Activated T-cell treated with anti-CD3 and anti-CD28 coated beads, Interleukin-2, amount 50 U/mL, for 72 hours (primary cell): ENCODE results near the gene CEP170. TPM values are rescaled to one million over a fixed set of nuclear protein-coding genes. Genes with fewer than 3 reads are reported as not detected.
"Not testable (repeated sequence)": the region's sequence is repeated elsewhere in the genome, so short reads cannot be mapped to it uniquely, and the experiment has no call there.

Experiments used
- ATAC-seq, 2 donors: fragments of 150-1000 bp; cut with Tn5 transposase; replicated peaks in 1 of 2; 2 replicates each; pipeline ENCODE4 v1.10.0; 2021; ENCODE audit warnings: moderate library complexity in 2 of 2, mild to moderate bottlenecking in 1 of 2
- DNase-seq, 2 donors: peaks; one replicate each; pipeline ENCODE4 v3.0.0; 2021 to 2022; ENCODE audit warnings: mixed read lengths in 1 of 2
- H3K27ac Mint-ChIP-seq: one replicate; pipeline ENCODE4 v1.8.0; 2022; ENCODE audit warnings: mild to moderate bottlenecking, moderate library complexity, mixed read lengths
- H3K27me3 Mint-ChIP-seq: one replicate; pipeline ENCODE4 v1.8.0; 2022; ENCODE audit warnings: low read depth, mixed read lengths
- H3K36me3 Mint-ChIP-seq, 2 donors: one replicate each; pipeline ENCODE4 v1.8.0; 2022; ENCODE audit warnings: mixed read lengths in 2 of 2, mild to moderate bottlenecking in 1 of 2; ENCODE audit not compliant: insufficient read depth in 2 of 2
- H3K4me1 Mint-ChIP-seq: one replicate; pipeline ENCODE4 v1.8.0; 2022; ENCODE audit warnings: low read depth, mixed read lengths
- H3K4me3 Mint-ChIP-seq, 2 donors: one replicate each; pipeline ENCODE4 v1.8.0; 2022; ENCODE audit warnings: mild to moderate bottlenecking in 2 of 2, mixed read lengths in 2 of 2, moderate library complexity in 2 of 2
- H3K9me3 Mint-ChIP-seq, 2 donors: one replicate each; pipeline ENCODE4 v1.8.0; 2022; ENCODE audit warnings: mixed read lengths in 2 of 2
- total RNA-seq, 2 donors: library from RNA; stranded (reverse); gene quantifications; one replicate each; pipeline ENCODE4 v1.2.3, GENCODE V29; 2022

Gene CEP170
- total RNA-seq, 2 donors from 2014 or later: 49.4 to 54.7 TPM

DNA sequence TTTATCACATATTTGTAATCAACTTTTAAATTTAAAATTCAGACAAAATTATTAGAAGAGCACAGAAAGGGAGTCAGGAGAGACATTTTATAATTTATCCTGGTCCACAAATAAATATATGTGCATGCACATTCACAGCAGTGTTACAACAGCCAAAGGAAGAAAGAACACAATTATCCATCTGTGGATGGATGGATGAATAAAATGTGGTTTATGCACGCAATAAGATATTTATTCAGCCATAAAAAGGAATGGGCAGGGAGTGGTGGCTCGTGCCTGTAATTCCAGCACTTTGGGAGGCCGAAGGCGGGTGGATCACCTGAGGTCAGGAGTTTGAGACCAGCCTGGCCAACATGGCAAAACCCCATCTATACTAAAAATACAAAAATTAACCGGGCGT is 77.3 kb downstream of the CEP170 start:
- not testable (repeated sequence) for DNase-seq, H3K4me3 Mint-ChIP-seq, H3K27ac Mint-ChIP-seq, H3K9me3 Mint-ChIP-seq, H3K36me3 Mint-ChIP-seq, ATAC-seq, H3K27me3 Mint-ChIP-seq
- H3K4me1 Mint-ChIP-seq: peaks cover 23% of the 10 kb centered on the region

DNA sequence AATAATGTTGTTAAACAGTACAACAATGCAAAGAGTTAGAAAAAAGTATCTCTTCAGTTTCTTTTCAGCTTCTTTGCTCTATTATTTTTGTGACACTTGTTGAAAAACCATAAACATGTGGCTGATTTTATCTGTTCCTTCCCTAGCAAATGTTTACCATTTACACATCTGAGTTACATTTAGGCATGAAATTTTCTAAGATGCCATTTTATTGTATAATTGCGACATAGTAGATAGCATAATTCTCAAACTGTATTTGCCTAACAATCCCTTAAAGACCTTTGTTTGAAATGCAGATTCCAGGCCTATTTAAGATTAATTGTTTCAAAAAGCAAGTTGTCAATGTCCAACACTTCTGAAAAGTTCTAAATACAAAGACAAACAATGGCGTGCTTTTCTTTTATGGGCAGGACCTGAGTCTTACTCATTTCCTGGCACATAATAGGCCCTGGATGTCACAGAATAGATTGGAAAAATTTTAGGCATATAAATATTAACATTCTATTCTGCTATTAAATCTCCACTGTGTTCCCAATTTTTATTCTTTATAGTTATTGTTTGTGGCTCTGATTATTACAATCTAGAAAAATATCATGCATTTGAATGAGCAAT is 81.2 kb downstream of the CEP170 start:
- H3K36me3 Mint-ChIP-seq, H3K4me3 Mint-ChIP-seq: not testable (repeated sequence)

DNA sequence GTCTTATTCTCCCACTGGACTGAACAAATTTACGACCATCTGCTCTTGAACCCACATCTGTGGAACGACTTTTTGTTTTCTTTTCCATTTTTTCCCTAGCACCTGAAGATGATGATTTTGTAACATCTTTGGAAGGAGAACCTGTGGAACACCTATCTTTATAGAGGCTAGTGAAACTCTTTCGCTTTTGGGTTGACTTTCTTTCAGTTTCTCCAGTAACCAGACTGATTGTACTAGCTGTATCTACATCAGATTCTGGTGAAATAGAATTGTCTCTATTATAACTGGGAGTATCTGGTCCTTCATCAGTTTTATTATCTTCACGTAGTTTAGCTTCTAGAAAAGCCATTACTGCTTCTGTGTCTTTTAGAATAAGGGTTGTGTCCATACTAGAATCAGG is 90.2 kb downstream of the CEP170 start:
- not testable (repeated sequence) for ATAC-seq, H3K9me3 Mint-ChIP-seq, H3K36me3 Mint-ChIP-seq, H3K4me3 Mint-ChIP-seq, H3K27ac Mint-ChIP-seq, DNase-seq, H3K4me1 Mint-ChIP-seq, H3K27me3 Mint-ChIP-seq

More for the DNA sequence above, 81.2 kb downstream of the CEP170 start:
- not testable (repeated sequence) for H3K9me3 Mint-ChIP-seq, ATAC-seq, H3K27ac Mint-ChIP-seq, H3K27me3 Mint-ChIP-seq, H3K4me1 Mint-ChIP-seq, DNase-seq

DNA sequence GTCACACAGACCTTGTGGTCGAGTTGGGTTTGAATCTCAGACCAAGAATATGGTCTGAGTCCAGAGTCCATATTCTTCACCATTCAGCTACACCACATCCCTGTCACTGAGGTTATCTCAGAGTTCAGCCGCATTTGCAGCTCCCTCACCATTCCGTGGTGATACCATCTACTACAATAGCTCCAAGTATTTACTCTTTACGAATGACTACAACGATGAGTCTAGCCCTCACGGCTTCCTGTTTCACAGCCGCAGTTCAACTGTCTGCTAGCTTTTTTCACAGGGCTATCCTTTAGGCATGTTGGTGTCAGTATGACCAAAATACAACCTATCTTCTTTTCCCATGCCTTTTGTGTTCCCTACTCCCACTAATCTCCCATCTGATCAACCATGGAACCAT is 104.2 kb downstream of the CEP170 start:
- H3K27me3 Mint-ChIP-seq, H3K9me3 Mint-ChIP-seq, H3K4me3 Mint-ChIP-seq, H3K27ac Mint-ChIP-seq: not testable (repeated sequence)
- peak in 1 of 2 donors; percentile 8 for DNase-seq
- Mint-ChIP-seq H3K36me3 (peaks cover 0 to 13% of the 10 kb centered on the region in 2 donors), H3K4me1 (peaks cover 19% of the 10 kb centered on the region)
- peak; percentile 51 to 63 for ATAC-seq

DNA sequence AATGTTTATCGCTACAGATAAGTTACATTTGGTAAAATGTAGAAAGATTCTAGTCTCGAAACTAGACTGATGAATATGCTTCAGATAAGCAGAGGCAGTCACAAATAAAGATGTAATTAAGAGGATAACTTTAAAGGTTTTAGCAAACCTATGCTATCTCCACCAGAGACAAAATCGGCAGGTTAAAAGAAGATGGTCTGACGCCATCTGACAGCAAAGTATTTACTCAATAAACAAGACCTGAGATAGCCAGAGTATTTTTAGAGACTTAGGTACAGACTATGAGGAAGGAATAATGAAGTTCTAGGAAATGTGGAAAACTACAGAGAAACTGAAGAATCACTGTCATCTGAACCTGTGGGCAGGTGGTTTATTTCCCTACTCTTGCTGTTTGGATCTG is 106.0 kb downstream of the CEP170 start:
- not testable (repeated sequence) for H3K27me3 Mint-ChIP-seq, DNase-seq, ATAC-seq, H3K4me3 Mint-ChIP-seq, H3K36me3 Mint-ChIP-seq, H3K9me3 Mint-ChIP-seq, H3K27ac Mint-ChIP-seq
- peaks cover 19% of the 10 kb centered on the region for H3K4me1 Mint-ChIP-seq

DNA sequence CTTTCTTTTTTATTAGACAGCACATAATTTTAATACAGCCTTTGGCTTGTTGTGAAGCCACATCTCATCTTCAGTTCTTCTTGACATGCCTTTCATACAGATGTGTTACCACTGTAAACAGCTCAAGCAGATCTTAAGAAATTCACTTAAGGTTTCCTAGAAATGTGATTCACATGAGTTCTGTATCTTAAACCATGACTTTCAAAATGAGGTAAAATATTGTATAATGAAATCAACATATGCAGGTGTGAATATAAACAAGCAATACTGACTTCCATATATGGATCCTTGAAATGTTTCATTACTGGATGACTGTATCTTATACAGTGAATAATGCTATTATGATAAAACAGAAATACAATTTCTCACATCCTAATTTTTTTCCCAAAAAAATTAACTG is 107.7 kb downstream of the CEP170 start:
- H3K27me3 Mint-ChIP-seq, DNase-seq, H3K9me3 Mint-ChIP-seq, H3K36me3 Mint-ChIP-seq: not testable (repeated sequence)
- Mint-ChIP-seq H3K27ac (peak overlapping the region; percentile 89), H3K4me3 (peak overlapping the region in 1 of 2 donors; percentile 48), H3K4me1 (peaks cover 19% of the 10 kb centered on the region)
- ATAC-seq: peak; percentile 82 to 89

DNA sequence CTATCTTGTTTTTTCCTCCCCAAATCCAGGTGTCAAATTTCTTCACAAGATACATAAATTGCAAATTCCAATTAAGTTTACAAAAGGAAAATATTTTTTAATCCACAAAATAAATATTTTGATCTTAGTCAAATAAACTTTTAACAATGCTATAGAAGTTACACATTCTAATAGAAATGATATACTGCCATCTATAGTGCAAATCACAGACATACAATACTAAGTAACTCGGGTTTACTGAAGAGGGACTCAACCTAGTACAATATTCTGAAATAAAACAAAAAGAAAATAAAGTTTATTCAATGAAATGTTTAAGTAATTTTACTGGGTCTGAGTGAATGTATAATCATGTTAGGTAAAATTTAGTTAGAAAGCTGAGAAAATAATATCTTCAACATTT is 114.6 kb downstream of the CEP170 start:
- not testable (repeated sequence) for DNase-seq, H3K36me3 Mint-ChIP-seq, H3K4me3 Mint-ChIP-seq, ATAC-seq, H3K27me3 Mint-ChIP-seq, H3K9me3 Mint-ChIP-seq, H3K27ac Mint-ChIP-seq, H3K4me1 Mint-ChIP-seq

DNA sequence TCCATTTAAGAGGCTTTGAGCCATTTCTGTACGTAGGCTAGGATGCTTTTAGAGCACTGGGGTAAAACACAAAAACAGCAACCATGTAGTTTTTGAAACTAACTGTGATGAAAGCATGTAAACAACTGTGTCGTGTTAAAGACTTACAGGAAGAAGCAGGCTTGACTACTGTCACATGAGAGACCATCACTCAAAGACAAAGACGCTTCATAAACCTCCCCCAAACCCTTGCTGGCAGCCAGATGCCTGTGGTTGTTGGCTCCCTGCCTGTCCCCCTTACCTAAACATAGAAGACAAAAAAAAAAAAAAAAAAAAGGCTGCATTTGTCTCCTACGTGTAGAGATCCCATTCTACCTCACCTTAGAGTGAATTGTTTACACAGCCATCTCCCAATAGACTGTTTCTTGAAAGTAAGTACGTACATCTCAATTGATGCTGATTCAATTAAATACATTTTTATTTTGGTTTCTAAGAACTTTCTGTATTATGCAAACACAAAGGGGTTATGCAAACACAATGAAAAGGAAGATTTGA is 132.1 kb downstream of the CEP170 start:
- not testable (repeated sequence) for DNase-seq, H3K4me1 Mint-ChIP-seq, H3K9me3 Mint-ChIP-seq, H3K27me3 Mint-ChIP-seq, H3K36me3 Mint-ChIP-seq, ATAC-seq
- H3K4me3 Mint-ChIP-seq: peak overlapping the region in 1 of 2 donors; percentile 3
- peak overlapping the region; percentile 8 for H3K27ac Mint-ChIP-seq

DNA sequence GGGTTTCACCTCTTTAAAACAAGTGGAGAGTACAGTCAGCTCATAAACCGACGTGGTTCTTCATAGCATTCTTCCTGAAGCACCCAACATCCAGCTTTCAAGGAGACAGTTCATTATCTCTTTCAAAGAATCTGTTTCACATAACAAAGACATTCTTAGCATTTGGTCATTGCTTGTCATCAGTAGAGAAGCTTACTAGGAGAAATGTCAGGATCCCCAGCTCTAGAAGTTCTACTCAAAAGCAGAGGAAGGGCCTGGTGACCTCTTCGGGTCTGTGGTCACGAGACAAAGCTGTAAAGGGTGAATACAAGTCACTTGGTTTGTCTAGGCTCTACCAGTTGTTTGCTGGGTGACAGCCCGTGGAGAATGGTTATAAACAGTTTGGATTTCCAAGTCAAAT is 133.1 kb downstream of the CEP170 start:
- H3K4me3 Mint-ChIP-seq, H3K9me3 Mint-ChIP-seq, ATAC-seq, H3K27me3 Mint-ChIP-seq, H3K36me3 Mint-ChIP-seq, DNase-seq, H3K4me1 Mint-ChIP-seq, H3K27ac Mint-ChIP-seq: not testable (repeated sequence)

DNA sequence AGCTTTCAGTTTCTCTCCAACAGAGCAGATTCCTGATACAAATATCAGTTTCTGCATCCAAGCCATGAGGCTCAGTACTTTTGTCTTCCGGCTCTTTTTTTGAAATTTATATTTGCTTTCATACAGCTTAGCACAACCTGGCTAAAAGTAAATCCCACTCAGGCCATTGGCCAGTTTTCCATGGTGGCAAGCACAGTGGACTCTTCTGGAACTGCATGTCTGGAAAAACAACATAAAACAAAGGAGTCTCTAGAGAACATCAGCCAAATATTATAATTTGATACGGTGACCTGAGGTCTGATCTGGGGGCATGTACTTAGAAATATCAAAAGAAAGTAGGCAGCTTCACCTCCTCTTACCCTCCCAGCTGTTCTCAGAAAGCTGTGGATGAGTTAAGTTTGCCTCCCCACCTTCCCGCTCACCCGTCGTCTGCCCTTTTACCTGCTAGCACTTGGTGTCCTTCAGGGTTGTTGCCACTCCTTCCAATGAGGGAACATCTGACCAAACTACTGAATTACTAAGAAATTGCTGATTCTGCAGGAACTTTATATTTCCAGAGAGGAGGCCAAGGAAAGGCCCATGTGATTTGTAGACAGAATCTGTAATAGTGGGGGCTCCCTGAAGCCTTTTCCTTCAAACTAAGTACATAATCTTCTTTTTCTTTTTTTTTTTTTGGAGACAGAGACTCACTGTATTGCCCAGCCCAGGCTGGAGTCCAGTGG is 136.3 kb downstream of the CEP170 start:
- DNase-seq, ATAC-seq, H3K9me3 Mint-ChIP-seq, H3K36me3 Mint-ChIP-seq, H3K4me3 Mint-ChIP-seq, H3K27ac Mint-ChIP-seq, H3K27me3 Mint-ChIP-seq: not testable (repeated sequence)
- peaks cover 13% of the 10 kb centered on the region for H3K4me1 Mint-ChIP-seq

DNA sequence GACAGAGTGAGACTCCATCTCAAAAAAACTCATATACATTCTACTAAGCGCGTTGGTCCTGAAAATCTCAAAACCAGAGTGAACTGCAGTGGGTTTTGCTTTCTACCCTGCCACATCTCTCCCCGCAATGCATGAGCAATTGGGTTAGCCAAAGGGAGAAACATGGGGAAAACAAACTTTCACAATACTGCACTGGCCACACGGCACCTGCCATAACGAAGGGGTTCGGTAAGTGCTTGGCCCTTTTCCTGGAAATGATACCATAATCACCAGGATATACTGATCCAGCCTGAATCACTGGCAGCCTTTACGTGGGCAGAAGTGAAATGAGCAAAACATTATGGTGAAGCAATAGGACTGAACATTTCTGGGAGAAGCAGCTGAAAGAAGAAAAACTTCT is 138.9 kb downstream of the CEP170 start:
- H3K27me3 Mint-ChIP-seq, H3K9me3 Mint-ChIP-seq, DNase-seq, H3K4me3 Mint-ChIP-seq, ATAC-seq, H3K4me1 Mint-ChIP-seq, H3K36me3 Mint-ChIP-seq, H3K27ac Mint-ChIP-seq: not testable (repeated sequence)

DNA sequence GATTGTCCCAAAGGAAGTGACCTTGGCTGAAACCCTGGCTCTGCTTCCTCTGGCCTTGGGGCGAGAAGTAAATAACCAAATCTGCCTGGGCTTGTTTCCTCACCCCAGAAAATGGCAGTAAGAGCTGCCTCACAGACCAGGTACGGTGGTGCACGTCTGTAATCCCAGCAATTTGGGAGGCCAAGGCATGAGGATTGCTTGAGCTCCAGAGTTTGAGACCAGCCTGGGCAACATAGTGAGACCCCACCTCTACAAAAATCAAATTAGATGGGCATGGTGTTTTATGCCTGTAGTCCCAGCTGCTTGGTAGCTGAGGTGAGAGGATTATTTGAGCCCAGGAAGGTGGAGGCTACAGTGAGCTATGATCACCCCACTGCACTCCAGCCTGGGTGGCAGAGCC is 140.3 kb downstream of the CEP170 start:
- not testable (repeated sequence) for H3K4me1 Mint-ChIP-seq, H3K36me3 Mint-ChIP-seq, H3K9me3 Mint-ChIP-seq, H3K4me3 Mint-ChIP-seq, H3K27ac Mint-ChIP-seq, ATAC-seq, DNase-seq
- peaks cover 15% of the 10 kb centered on the region for H3K27me3 Mint-ChIP-seq

DNA sequence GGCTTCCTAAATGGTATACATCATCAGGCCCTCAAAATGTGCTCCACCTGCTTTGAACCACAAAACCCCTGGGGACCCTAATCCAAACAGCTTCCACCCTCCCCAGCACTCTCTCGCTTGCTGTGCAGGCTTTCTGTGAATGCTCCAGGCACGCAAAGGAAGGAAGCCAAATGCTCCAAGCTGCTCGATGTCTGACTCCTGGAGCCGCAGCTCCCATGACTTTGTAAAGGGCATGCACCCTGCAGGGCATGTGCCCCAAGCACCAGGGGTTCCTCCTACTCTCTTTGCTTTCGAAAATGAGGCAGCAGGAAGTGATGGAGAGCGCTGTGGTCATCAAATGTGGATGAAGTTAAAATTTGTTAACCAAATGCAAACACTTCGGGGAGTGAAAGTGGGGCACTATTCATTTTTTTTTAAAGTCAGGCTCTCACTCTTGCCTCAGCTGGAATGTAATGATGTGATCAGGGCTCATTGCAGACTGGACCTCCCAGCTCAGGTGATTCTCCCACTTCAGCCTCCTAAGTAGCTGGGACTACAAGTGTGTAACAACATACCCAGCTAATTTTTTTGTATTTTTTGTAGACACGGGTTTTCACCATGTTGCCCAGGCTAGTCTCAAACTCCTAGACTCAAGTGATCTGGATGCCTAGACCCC is 140.9 kb downstream of the CEP170 start:
- not testable (repeated sequence) for DNase-seq, H3K36me3 Mint-ChIP-seq, H3K9me3 Mint-ChIP-seq, H3K4me1 Mint-ChIP-seq, H3K27ac Mint-ChIP-seq
- H3K4me3 Mint-ChIP-seq: peak overlapping the region in 1 of 2 donors; percentile 31
- H3K27me3 Mint-ChIP-seq: peaks cover 18% of the 10 kb centered on the region
- ATAC-seq: peak; percentile 50 to 67
